ENCODE measurements around the gene PPTC7.

- TF ChIP-seq EZH2 (IDR thresholded peaks at IDR 0.05; ENCODE audit: insufficient read depth, poor library complexity, severe bottlenecking) = no peak
- TF ChIP-seq EZH2phosphoT487 (IDR thresholded peaks at IDR 0.05; ENCODE audit: insufficient read depth, low read depth) = no peak
Measured at GRCh38 chr12:110574044-110574443, 9.1 kb downstream of the PPTC7 start.
